Measurements from ENCODE around the gene NT5DC2.

Gene NT5DC2

DNA sequence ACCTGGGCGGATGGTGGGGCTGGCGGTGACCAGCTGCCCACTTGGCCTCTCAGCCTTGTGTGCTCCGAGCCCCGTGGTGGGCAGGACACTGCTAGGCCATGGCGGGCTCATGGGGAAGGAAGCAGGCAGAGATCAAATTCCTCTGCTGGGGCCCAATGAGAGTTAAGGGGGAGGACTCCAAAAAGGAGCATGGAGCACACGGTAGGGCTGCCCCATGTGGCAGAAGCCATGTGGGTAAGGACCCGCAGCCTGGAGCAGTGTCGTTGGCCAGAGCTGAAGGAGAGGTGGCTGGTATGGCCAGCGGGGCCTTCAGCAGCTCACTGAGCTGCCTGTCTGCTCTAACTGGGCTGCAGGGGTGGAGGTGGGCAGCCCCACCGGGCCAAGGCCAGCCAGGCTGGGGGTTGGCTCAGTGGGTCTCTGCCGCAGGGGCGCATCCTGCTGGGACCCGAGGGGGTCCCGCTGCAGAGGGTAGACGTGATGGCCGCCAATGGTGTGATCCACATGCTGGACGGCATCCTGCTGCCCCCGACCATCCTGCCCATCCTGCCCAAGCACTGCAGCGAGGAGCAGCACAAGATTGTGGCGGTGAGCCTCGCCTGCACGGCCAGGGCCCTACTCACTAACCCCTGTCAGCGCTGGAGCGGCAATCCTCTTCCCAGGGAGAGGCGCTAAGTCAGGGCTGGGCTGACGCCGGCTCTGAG, 27.2 kb downstream of the NT5DC2 start:
- DNase-seq, result no peak

DNA sequence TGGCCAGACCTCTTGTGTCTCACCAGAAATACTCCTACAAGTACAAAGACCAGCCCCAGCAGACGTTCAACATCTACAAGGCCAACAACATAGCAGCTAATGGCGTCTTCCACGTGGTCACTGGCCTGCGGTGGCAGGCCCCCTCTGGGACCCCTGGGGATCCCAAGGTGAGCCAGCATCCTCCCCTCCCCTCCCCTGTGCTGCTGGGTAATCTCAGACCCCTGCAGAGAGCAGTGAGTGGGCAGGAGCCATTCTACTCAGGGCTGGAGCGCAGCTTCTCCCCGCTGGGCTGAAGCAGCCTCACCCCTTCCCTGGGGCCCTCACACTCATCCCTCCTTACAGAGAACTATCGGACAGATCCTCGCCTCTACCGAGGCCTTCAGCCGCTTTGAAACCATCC, 28.7 kb downstream of the NT5DC2 start:
- no peak for DNase-seq

DNA sequence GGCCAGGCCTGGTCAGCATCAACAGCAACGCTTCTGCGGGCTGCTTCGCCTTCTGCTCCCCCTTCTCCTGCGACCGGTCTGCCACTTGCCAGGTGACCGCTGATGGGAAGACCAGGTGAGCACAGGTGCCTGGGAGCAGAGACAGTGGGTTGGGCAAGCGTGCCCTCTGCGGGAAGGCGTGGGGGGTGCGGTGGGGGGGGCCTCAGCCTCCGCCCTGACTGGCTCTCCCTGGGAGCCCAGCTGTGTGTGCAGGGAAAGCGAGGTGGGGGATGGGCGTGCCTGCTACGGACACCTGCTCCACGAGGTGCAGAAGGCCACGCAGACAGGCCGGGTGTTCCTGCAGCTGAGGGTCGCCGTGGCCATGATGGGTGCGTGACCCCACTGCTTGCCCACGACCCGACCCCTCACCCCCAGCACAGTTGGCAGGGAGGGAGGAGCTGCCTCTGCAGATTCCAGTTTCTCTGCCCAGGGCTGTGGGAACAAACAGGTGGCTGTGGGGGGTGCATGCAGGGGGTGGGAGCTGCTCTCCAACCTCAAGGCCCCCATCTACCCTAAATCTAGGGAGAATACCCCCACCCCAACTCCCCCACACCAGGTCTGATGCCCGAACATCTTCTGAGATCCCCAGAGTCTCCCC, 29.8 kb downstream of the NT5DC2 start:
- no peak for DNase-seq

DNA sequence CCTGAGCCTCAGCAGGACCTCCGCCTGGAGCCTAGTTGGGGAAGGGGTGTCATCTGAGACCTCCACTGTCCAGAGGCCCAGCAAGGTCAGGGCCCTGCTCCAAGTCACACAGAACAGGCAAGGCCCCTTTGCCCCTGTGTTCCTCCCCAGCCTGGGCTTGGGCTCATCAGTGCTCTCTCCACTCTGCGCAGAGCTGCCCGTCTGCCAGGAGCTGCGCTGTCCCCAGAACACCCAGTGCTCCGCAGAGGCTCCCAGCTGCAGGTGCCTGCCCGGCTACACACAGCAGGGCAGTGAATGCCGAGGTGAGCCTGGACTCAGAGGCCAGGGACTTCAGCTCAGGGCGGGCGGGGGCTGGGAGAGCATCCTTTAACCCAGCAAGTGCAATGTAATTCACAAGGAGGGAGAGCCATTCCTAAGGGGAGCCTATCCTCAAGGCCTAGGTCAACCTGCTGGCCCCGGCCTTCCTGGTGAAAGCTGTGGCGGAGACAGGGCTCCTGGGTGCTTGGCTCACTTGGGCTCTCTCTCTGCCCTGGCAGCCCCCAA, 30.8 kb downstream of the NT5DC2 start:
- no peak for DNase-seq

DNA sequence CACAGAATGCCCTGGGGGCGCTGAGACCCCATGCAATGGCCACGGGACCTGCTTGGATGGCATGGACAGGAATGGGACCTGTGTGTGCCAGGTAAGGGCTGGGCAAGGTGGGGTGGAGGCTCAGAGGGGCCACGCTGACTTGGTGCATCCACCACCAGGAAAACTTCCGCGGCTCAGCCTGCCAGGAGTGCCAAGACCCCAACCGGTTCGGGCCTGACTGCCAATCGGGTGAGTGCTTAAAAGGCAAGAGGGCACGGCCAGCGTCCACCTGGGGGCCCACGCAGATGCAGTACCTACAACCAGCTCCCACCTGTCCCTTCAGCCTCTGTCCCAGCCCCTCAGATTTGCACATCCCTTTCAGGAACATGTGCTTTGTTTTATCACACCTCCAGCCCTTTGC, 31.7 kb downstream of the NT5DC2 start:
- no peak for DNase-seq

DNA sequence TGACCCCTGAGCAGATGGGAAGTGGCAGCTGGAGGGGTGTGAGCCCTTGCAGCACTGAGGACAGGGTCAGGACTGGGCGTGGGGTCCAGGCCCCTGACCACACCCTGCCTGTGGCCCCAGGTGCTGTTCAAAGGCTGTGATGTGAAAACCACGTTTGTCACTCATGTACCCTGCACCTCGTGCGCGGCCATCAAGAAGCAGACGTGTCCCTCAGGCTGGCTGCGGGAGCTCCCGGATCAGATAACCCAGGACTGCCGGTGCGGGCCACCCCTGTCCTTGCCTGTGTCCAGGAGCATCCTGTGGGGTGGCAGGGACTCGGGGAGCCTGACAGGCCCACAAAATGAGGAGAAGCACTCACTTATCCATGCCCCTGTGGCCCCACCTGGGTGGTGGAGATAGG, 32.6 kb downstream of the NT5DC2 start:
- no peak for DNase-seq

DNA sequence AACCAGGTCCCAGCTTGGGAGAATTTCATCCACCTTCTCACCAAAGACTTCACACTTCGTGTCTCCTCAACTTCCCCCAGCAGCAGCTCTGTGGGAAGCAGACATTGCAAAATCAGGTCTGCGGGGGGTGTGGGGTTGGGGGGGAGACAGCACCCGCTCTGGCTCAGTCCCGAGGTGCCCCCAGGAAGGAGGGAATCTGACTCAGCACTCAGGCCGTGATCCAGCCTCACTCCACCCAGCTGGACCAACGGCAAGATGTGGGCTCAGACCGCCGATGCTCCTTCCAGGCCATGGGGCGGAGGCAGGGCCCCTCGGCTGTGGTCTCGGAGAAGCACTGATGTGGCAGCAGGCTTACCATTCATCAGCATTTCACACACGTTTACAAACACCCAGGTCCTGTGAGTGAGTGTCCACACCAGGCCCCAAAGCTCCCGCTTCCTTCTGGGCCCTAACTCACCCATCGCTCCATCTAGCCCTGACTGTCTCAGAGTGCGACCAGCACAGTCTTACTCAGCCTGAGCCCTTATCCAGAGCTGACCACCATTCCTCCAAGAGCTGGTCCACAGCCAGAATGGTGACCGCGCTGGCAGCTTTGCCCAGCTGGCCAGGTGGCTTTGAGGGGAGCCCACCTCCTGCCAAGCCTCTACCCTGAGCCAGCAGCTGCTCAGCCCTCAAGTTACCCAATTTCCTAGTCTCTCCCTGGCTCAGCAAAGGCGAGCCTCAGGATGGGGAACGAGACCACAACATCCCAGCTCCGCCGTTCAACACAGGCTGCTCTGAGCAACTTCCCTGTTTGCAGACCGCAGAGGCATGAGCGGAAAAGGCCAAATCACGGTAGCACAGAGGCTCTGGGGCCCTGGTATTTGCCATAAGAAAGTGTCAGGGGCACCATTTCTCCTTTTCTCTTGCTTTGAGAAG, 35.3 kb downstream of the NT5DC2 start:
- no peak for DNase-seq

DNA sequence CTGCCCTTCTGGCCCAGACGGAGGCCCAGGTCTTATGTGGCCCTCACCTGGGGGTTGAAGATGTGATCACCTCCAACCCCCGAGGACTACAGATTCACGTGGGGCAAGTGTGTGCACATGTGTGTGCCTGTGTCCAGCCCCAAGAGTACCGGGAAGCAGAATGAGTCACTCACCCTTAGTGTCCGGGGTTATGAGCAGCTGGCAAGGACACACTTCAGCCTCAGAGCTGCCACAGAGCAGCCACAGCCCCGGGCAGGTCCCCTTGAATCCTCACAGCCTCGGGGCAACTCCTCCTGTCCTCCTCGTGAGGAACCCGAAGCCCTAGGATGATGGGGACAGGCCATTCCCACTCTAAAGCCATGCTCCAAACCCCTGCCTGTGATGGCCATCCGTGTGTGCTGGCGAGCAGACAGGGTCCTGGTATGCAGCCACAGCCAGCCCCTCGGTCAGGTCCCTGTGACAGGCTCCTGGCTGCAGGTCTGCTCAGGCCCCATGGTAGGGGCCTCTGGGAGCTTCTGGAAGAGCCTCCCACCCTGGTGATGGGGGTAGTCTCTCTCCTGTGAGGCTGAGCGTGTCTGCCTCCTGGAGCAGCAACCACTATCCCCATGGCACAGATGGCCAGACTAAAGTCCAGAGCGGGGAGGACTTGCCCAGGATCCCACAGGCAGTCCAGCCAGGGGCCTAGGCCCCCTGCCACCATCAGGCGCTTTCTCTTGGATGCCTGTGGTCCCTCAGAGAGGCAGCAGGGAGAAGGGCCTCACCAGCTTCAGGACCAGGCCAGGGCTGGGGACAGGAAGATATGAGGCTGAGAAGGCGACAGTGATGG, 37.7 kb downstream of the NT5DC2 start:
- DNase-seq, result no peak

DNA sequence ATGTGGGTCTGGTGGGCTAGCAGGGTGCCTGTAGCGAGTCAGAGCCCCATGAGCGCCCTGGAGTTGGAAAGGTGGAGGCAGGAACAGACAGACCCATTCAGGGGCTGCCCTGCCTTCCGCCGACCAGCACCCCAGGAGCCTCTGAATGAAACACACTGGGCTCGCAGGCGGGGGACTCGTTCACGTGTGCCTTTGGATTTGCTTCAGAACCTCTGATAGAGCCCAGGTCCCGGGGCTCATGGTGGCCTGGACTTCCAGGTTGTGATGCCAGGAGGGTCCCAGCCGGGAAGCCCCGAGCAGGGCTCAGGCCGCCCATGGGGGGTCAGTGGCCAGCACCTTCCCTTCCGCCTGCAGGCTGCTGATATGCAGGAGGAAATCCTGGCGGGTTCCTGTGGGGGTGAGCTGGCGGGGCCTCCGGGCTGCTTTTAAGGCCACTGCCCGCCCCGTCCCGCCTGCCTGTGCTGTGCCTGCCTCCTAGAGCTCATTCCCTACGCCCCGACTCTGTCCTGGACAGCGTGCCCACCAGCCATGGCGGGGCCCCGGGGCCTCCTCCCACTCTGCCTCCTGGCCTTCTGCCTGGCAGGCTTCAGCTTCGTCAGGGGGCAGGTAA, 38.7 kb downstream of the NT5DC2 start, which contains the start of gene STAB1:
STAB1 (plus strand) TSS at position 453 of the 610 bp plus-strand sequence; CDS start at position 529, 76 bp downstream.
- DNase-seq, result no peak

DNA sequence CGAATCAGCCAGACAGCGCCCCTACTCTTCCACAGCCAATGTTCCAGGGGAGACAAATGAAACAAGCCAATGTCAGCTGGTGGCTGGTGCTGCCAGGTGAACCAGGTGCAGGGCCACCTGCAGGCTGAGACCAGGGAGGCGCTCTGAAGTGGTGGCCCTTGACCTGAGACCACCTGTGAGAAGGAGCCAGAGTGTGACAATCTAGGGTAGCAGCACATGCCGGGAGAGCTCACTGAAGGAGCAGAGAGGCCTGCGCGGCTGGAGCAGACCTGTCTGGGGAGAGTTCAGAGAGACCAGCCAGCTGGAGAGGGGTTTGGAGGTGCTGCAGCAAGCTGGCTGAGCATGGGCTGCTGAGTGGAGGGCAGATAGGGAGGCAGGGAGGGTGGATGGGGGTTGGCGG, 39.2 kb downstream of the NT5DC2 start:
- DNase-seq, result no peak

DNA sequence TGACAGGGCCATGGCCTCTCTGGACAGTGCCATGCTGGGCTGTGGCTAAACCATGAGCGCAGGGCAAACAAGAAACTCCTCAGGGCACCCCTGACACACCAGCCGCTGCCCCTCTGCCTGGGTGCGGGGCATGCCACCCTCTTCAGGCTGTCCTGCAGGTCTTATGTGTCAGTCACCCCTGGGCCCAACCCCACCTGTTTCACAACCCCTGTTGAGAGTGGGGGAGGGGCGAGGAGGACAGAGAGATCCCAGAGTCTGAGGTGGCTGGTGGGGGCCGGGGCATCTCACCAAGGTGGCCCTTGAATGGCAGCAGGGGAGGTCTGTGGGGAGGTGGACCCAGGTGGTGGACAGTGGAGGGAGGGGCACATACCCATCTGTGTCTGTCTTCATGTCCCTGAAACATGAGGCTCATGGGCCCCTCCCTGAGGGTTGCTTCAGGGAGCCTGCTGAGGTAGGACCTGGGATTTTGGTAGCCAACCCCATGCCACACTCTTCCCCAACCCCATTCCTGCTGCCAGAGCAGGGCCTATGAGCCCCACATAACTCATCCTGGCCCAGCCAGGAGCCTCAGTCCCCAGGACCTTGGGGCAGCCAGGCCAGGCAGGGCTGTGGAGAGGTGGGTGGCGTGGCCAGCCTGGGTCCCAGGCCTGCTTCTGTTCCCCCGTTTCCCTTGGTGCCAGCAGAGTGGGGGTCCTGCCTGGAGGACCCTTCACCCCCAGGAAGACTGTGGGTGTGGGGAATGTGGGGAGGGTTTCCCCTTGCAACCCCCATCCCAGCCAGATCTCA, 40.2 kb downstream of the NT5DC2 start:
- DNase-seq, result no peak

DNA sequence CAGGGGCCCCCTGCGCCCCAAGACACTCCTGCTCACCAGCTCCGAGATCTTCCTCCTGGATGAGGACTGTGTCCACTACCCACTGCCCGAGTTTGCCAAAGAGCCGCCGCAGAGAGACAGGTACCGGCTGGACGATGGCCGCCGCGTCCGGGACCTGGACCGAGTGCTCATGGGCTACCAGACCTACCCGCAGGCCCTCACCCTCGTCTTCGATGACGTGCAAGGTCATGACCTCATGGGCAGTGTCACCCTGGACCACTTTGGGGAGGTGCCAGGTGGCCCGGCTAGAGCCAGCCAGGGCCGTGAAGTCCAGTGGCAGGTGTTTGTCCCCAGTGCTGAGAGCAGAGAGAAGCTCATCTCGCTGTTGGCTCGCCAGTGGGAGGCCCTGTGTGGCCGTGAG, 41.6 kb downstream of the NT5DC2 start:
- no peak for DNase-seq

DNA sequence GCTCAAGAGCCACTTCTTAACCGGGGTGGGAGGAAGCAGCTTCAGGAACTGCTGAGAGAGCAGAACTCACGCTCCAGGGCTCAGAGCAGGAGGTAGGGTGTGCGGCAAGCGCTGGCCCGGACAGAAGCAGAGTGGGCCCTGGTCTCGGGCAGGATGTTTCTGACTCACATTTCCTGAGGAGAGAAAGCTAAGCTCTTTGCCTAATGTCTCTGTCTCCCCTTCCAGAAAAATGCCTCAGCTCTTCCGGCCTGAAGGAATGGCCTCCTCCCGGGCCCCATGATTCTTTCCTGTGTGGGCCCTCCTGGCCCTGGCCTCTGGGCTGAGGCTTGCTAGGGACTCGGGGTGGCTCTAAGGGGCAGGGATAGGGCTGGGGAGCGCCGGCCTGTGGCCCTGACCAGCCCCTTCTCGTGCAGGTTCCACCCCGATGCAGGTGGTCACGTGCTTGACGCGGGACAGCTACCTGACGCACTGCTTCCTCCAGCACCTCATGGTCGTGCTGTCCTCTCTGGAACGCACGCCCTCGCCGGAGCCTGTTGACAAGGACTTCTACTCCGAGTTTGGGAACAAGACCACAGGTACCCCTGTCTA, 42.6 kb downstream of the NT5DC2 start:
- DNase-seq, result no peak

DNA sequence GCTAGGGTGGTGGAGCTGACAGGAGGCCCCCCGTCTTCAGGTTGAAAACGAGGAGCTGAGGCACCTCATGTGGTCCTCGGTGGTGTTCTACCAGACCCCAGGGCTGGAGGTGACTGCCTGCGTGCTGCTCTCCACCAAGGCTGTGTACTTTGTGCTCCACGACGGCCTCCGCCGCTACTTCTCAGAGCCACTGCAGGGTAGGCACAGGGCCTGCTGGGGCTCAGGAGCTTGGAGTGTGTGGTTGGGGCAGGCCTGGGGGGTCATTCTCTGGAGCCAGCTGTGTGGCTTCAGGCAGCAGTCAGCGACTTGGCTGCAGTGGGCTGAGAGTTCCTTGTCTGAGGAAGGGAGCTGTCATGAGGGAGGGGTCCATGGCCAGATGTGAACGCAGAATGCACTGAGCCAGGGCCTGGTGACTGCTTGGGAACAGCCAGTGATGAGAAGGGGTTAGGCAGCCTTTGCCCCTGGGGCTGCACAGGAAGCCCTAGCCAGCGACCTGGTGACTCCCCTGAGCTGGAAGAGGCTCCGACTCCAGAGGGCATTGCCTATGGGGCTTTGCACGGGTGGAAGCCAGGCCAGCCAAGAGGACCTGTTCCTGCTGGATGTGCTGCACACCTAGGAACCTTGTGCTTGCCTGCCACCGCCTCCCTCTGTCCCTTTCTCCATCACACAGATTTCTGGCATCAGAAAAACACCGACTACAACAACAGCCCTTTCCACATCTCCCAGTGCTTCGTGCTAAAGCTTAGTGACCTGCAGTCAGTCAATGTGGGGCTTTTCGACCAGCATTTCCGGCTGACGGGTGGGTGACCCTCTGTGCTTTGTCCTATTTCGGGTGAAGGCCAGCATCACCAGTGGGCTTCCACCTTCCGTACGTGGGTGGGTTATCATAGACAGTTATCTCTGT, 43.4 kb downstream of the NT5DC2 start:
- DNase-seq, result no peak

DNA sequence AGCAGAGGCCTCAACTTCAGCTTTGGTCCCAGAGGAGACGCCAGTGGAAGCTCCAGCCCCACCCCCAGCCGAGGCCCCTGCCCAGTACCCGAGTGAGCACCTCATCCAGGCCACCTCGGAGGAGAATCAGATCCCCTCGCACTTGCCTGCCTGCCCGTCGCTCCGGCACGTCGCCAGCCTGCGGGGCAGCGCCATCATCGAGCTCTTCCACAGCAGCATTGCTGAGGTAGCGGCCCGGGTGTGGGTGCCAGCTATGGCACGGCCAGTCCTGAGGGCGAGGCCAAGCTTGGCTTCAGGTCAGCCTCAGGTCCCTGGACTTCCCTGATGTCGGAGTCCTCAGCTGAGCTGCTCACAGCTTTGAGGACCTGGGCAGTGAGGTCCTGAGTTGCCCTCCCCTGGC, 44.2 kb downstream of the NT5DC2 start:
- DNase-seq, result no peak

DNA sequence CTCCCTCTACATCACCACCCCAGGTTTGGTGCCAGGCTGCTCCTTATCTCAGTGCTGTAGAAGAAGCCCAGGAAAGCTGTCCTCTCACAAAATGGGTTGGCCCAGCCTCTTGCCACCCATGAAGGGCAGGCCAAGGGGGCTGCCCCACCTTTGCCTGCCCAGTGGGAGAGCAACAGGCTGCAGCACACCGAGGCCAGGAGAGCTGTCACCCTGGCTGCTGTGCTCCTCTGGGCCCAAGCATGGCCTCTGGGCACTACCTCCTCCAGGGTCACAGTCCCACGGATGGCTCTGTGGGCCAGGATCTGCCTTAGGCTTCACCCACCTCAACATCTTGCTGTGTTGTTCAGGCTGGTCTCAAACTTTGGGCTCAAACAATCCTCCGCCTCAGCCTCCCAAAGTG, 44.9 kb downstream of the NT5DC2 start:
- DNase-seq, result no peak

DNA sequence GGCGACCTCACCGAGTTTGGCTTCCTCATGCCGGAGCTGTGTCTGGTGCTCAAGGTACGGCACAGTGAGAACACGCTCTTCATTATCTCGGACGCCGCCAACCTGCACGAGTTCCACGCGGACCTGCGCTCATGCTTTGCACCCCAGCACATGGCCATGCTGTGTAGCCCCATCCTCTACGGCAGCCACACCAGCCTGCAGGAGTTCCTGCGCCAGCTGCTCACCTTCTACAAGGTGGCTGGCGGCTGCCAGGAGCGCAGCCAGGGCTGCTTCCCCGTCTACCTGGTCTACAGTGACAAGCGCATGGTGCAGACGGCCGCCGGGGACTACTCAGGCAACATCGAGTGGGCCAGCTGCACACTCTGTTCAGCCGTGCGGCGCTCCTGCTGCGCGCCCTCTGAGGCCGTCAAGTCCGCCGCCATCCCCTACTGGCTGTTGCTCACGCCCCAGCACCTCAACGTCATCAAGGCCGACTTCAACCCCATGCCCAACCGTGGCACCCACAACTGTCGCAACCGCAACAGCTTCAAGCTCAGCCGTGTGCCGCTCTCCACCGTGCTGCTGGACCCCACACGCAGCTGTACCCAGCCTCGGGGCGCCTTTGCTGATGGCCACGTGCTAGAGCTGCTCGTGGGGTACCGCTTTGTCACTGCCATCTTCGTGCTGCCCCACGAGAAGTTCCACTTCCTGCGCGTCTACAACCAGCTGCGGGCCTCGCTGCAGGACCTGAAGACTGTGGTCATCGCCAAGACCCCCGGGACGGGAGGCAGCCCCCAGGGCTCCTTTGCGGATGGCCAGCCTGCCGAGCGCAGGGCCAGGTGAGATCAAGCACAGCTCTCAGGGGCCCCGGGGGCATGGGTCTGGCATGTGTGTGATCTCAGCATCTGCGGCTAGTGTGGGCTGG, 45.6 kb downstream of the NT5DC2 start:
- no peak for DNase-seq

DNA sequence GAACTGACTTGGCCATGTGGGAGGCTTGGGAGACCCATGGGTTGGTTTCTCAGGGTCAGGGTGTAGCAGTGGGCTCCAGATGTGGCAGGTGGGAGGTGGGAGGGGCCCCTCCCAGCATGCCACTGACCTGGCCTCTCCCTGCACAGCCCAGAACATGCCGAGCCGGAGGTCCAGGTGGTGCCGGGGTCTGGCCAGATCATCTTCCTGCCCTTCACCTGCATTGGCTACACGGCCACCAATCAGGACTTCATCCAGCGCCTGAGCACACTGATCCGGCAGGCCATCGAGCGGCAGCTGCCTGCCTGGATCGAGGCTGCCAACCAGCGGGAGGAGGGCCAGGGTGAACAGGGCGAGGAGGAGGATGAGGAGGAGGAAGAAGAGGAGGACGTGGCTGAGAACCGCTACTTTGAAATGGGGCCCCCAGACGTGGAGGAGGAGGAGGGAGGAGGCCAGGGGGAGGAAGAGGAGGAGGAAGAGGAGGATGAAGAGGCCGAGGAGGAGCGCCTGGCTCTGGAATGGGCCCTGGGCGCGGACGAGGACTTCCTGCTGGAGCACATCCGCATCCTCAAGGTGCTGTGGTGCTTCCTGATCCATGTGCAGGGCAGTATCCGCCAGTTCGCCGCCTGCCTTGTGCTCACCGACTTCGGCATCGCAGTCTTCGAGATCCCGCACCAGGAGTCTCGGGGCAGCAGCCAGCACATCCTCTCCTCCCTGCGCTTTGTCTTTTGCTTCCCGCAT, 46.4 kb downstream of the NT5DC2 start:
- no peak for DNase-seq

Data from GOT3 (cell line).